ENCODE measurements around the gene ZNF385A. TPM values are rescaled to one million over a fixed set of nuclear protein-coding genes. Genes with fewer than 3 reads are reported as not detected.
A peak's percentile ranks its signal among the peaks of the same experiment; 100 is the strongest.

ZNF385A gene
- total and polyA plus RNA-seq, 9 of the 15 experiments (the other 6 are each of a cell fraction or from before 2014, with no cell fraction given): 1.0 to 111 (median 7.7) TPM

GRCh38 chr12:54333420-54334034, 51.0 kb downstream of the ZNF385A start:
- no TSS peak for BruUV-seq (replicated peaks)
- ATAC-seq: no peak
- peaks cover 35% of the 10 kb centered on the region in 2 experiments; a peak in 4 of 5 replicates for H3K4me1 ChIP-seq (replicated peaks in 1 of 2; ENCODE audit: control insufficient read depth in 2 of 2, insufficient read depth in 2 of 2, low read length in 2 of 2)

GRCh38 chr12:54331461-54331860, 53.1 kb downstream of the ZNF385A start:
- peaks cover 42% of the 10 kb centered on the region for H3K36me3 ChIP-seq (ENCODE audit: control insufficient read depth, insufficient read depth, low read length)
- no peaks in the 10 kb centered on the region for H3K9me1 ChIP-seq (ENCODE audit: control insufficient read depth, insufficient read depth, low read length)
- DNase-seq (ENCODE audit: extremely low read depth in 1 of 4, low spot score in 3 of 4) (no peak), FAIRE-seq (no peak), ATAC-seq (no peak)
- no peak overlapping the region for H3K4me2 ChIP-seq (ENCODE audit: insufficient read depth, low read length)
- TF ChIP-seq SAFB (IDR thresholded peaks at IDR 0.05; ENCODE audit: borderline replicate concordance, low read depth, low read length): no peak
- H3K9ac ChIP-seq (ENCODE audit: insufficient read depth in 1 of 2, low read depth in 2 of 2, low read length in 2 of 2): peak overlapping the region in 1 of 2 experiments; percentile 42; a peak in 1 of 4 replicates
- no peaks in the 10 kb centered on the region; the same call in 1 of the 2 replicates for H4K20me1 ChIP-seq (replicated peaks; ENCODE audit: control insufficient read depth, insufficient read depth, low read length)
- H2AFZ ChIP-seq (ENCODE audit: low read depth, low read length): no peak overlapping the region
- H3K4me1 ChIP-seq (replicated peaks in 1 of 2; ENCODE audit: control insufficient read depth in 2 of 2, insufficient read depth in 2 of 2, low read length in 2 of 2): peaks cover 33 to 41% of the 10 kb centered on the region in 2 experiments; a peak in 4 of 5 replicates
- in situ Hi-C loops (cut with MboI): no loop called here
- no peaks in the 10 kb centered on the region for H3K27me3 ChIP-seq (ENCODE audit: control insufficient read depth in 2 of 2, insufficient read depth in 2 of 2, low read length in 2 of 2)
- intact Hi-C loops (cut with micrococcal nuclease): no loop called here
- H3K9me3 ChIP-seq (replicated peaks; ENCODE audit: control insufficient read depth, insufficient read depth, low read depth, low read length): no peaks in the 10 kb centered on the region
- CTCF ChIA-PET (ENCODE audit: low intra/inter-chr PET ratio): no interaction called here
- POLR2A ChIA-PET: interaction anchor here (1.4 to 8.4 kb wide), 3 partner anchors 10 to 46 kb away, joined by 4 to 67 read pairs (median 5); no protein-coding TSS in a partner anchor
- no TSS peak for BruUV-seq (replicated peaks)
- WGBS (ENCODE audit: insufficient coverage, low coverage, missing lambda C conversion rate): 82% methylated on average over 5 of the region's 5 CpGs
- no peak overlapping the region for H3K4me3 ChIP-seq
- peak overlapping the region; percentile 35; the same call in 2 of the 3 replicates for H3K27ac ChIP-seq (ENCODE audit: extremely low read depth, low read depth, low read length)
- H3K79me2 ChIP-seq (ENCODE audit: control insufficient read depth, insufficient read depth, low read length): peaks cover 94% of the 10 kb centered on the region

More at GRCh38 chr12:54333420-54334034, 51.0 kb downstream of the ZNF385A start:
- in situ Hi-C loops (cut with MboI): no loop called here
- Histone ChIP-seq H3K4me3 (no peak overlapping the region), H3K27ac (ENCODE audit: extremely low read depth, low read depth, low read length) (no peak overlapping the region), H3K27me3 (ENCODE audit: control insufficient read depth in 2 of 2, insufficient read depth in 2 of 2, low read length in 2 of 2) (no peaks in the 10 kb centered on the region), H3K9me3 (replicated peaks; ENCODE audit: control insufficient read depth, insufficient read depth, low read depth, low read length) (no peaks in the 10 kb centered on the region), H3K79me2 (ENCODE audit: control insufficient read depth, insufficient read depth, low read length) (peaks cover 91% of the 10 kb centered on the region), H2AFZ (ENCODE audit: low read depth, low read length) (no peak overlapping the region), H3K4me2 (ENCODE audit: insufficient read depth, low read length) (no peak overlapping the region), H3K36me3 (ENCODE audit: control insufficient read depth, insufficient read depth, low read length) (peaks cover 41% of the 10 kb centered on the region), H3K9me1 (ENCODE audit: control insufficient read depth, insufficient read depth, low read length) (no peaks in the 10 kb centered on the region), H4K20me1 (replicated peaks; ENCODE audit: control insufficient read depth, insufficient read depth, low read length) (no peaks in the 10 kb centered on the region; the same call in 1 of the 2 replicates), H3K9ac (ENCODE audit: insufficient read depth in 1 of 2, low read depth in 2 of 2, low read length in 2 of 2) (no peak overlapping the region)
- ChIA-PET POLR2A (interaction anchor here (0.6 to 8.4 kb wide), 12 partner anchors 8 to 112 kb away, joined by 3 to 103 read pairs (median 4); partner anchors contain the start of genes CBX5, COPZ1 and HNRNPA1), CTCF (ENCODE audit: low intra/inter-chr PET ratio) (no interaction called here)
- intact Hi-C loops (cut with micrococcal nuclease): no loop called here
- TF ChIP-seq ZNF121 (CRISPR knock-in tag; conservative IDR thresholded peaks at IDR 0.05) (peak; percentile 71), BRD4 (IDR thresholded peaks at IDR 0.05) (no peak)
- WGBS (ENCODE audit: insufficient coverage, low coverage, missing lambda C conversion rate): 76% methylated on average over 4 of the region's 4 CpGs
- FAIRE-seq (no peak), DNase-seq (ENCODE audit: extremely low read depth in 1 of 4, low spot score in 3 of 4) (no peak)
